HCT116 (cell line): ENCODE results near the gene EPHA2. TPM values are rescaled to one million over a fixed set of nuclear protein-coding genes. Genes with fewer than 3 reads are reported as not detected.
A peak's percentile ranks its signal among the peaks of the same experiment; 100 is the strongest.

ENCODE experiments used
- ATAC-seq: fragments of 200-7000 bp; cut with Tn5 transposase; 2 replicates; pipeline ENCODE4 v1.9.1; 2020; ENCODE audit warnings: mild to moderate bottlenecking, moderate library complexity
- BruUV-seq: library from RNA; stranded (reverse); fragments of 400-500 nt; replicated peaks from 2 replicates; lab custom pipeline; 2021; lab: Mats Ljungman, UMichigan
- CTCF ChIA-PET: fragments of 300-600 bp; sonication (Branson Sonifier 250); formaldehyde crosslinking; loops from one replicate; lab custom pipeline; 2021; ENCODE audit warnings: antibody characterized with exemption; lab: Charles Lee
- POLR2A ChIA-PET: fragments of 300-600, 350-600 bp; sonication (Branson Sonifier 250); formaldehyde crosslinking; loops from one replicate; lab custom pipeline; 2021; ENCODE audit warnings: antibody characterized with exemption; lab: Charles Lee
- RAD21 ChIA-PET, 2 experiments: fragments of 300-600 bp; sonication (Branson Sonifier 250); formaldehyde crosslinking; loops; one replicate each; lab custom pipeline; 2023; ENCODE audit warnings: low total read pairs in 2 of 2; ENCODE audit not compliant: uncharacterized antibody in 2 of 2, unreplicated experiment in 2 of 2, low non-redundant PET in 1 of 2; lab: Charles Lee
- DNase-seq: peaks from one replicate; pipeline ENCODE4 v3.0.0-alpha.2; 2010; ENCODE audit warnings: low read depth, low spot score
- H2AFZ ChIP-seq: fragments of 200-600 bp; shearing (Covaris generic), sonication (generic); 2 replicates; pipeline ENCODE4 v1.6.1; 2017; ENCODE audit warnings: low read depth, mixed run types, mixed read lengths, antibody characterized with exemption, low read length; ENCODE audit not compliant: poor library complexity, severe bottlenecking
- H3K27ac ChIP-seq: 2 replicates; pipeline ENCODE4 v1.5.1; 2012; ENCODE audit warnings: low read depth, low read length
- H3K27me3 ChIP-seq: fragments of 200-600 bp; sonication (generic); 2 replicates; pipeline ENCODE4 v1.6.1; 2016; ENCODE audit warnings: mixed run types, low read length, mixed read lengths; ENCODE audit not compliant: insufficient read depth
- H3K36me3 ChIP-seq, 2 experiments: fragments of 200-500 bp in 1 of 2; fragments of 200-600 bp in 1 of 2; sonication (Bioruptor generic) in 1 of 2; sonication (generic) in 1 of 2; 2 replicates each; pipeline versions ENCODE4 v1.5.1 to v1.6.1; 2014 to 2016; ENCODE audit warnings: low read length in 2 of 2, inconsistent platforms in 1 of 2, mixed read lengths in 1 of 2, mixed run types in 1 of 2; ENCODE audit not compliant: insufficient read depth in 2 of 2, control insufficient read depth in 1 of 2
- H3K4me1 ChIP-seq, 2 experiments: fragments of 200-600 bp in 1 of 2; sonication (generic) in 1 of 2; 2 replicates each; pipeline versions ENCODE4 v1.5.1 to v1.6.1; 2012 to 2017; ENCODE audit warnings: low read length in 2 of 2, inconsistent platforms in 1 of 2, mild to moderate bottlenecking in 1 of 2, mixed read lengths in 1 of 2, mixed run types in 1 of 2, moderate library complexity in 1 of 2; ENCODE audit not compliant: insufficient read depth in 2 of 2, control insufficient read depth in 1 of 2
- H3K4me2 ChIP-seq: fragments of 200-600 bp; sonication (generic); 2 replicates; pipeline ENCODE4 v1.6.1; 2017; ENCODE audit warnings: mixed run types, low read length, mixed read lengths
- H3K4me3 ChIP-seq, 2 experiments: fragments of 200-600 bp in 1 of 2; sonication (generic) in 1 of 2; replicated peaks in 1 of 2; 2 replicates each; pipeline ENCODE4 v1.5.1; 2011 to 2016; ENCODE audit warnings: low read length in 2 of 2, control low read depth in 1 of 2, low read depth in 1 of 2, mild to moderate bottlenecking in 1 of 2, mixed read lengths in 1 of 2, mixed run types in 1 of 2
- H3K79me2 ChIP-seq: fragments of 200-600 bp; sonication (generic); 2 replicates; pipeline ENCODE4 v1.6.1; 2017; ENCODE audit warnings: mild to moderate bottlenecking, mixed run types, low read length, moderate library complexity, mixed read lengths; ENCODE audit not compliant: insufficient read depth
- H3K9ac ChIP-seq: fragments of 200-600 bp; sonication (generic); 2 replicates; pipeline ENCODE4 v1.6.1; 2016; ENCODE audit warnings: low read length, mixed read lengths
- H3K9me2 ChIP-seq: fragments of 200-600 bp; sonication (generic), shearing (Covaris generic); 2 replicates; pipeline ENCODE4 v1.6.1; 2017; ENCODE audit warnings: mixed run types, mild to moderate bottlenecking, moderate library complexity; ENCODE audit not compliant: insufficient read depth
- H3K9me3 ChIP-seq, 2 experiments: fragments of 200-500 bp in 1 of 2; fragments of 200-600 bp in 1 of 2; sonication (Bioruptor generic) in 1 of 2; sonication (generic) in 1 of 2; 2 replicates each; pipeline ENCODE4 v1.6.1; 2014 to 2017; ENCODE audit warnings: low read length in 2 of 2, mixed read lengths in 2 of 2, inconsistent platforms in 1 of 2, low read depth in 1 of 2, mild to moderate bottlenecking in 1 of 2, mixed run types in 1 of 2, moderate library complexity in 1 of 2; ENCODE audit not compliant: control insufficient read depth in 1 of 2, insufficient read depth in 1 of 2
- H4K20me1 ChIP-seq: fragments of 200-600 bp; sonication (generic), shearing (Covaris generic); 2 replicates; pipeline ENCODE4 v1.6.1; 2017; ENCODE audit warnings: mixed run types, mild to moderate bottlenecking, moderate library complexity; ENCODE audit not compliant: insufficient read depth
- EZH2 ChIP-seq: fragments of 200-600 bp; sonication (generic); IDR thresholded peaks from 2 replicates; pipeline ENCODE4 v1.6.1; 2017; ENCODE audit warnings: antibody characterized with exemption, mixed run types
- POLR2A ChIP-seq: IDR thresholded peaks from 2 replicates; pipeline ENCODE4 v1.7.0; 2011; ENCODE audit warnings: borderline replicate concordance; ENCODE audit not compliant: insufficient read depth, insufficient read length; ENCODE audit errors: extremely low read depth
- SIN3A ChIP-seq: IDR thresholded peaks from 2 replicates; pipeline ENCODE4 v1.6.1; 2012; ENCODE audit warnings: low read depth
- SP1 ChIP-seq: IDR thresholded peaks from 2 replicates; pipeline ENCODE4 v1.6.1; 2012; ENCODE audit warnings: low read depth
- TCF7L2 ChIP-seq: IDR thresholded peaks from 2 replicates; pipeline ENCODE4 v1.7.0; 2011; ENCODE audit warnings: borderline replicate concordance, inconsistent platforms; ENCODE audit not compliant: insufficient read depth, insufficient read length; ENCODE audit errors: extremely low read depth
- YY1 ChIP-seq: IDR thresholded peaks from 2 replicates; pipeline ENCODE4 v1.6.1; 2011; ENCODE audit warnings: low read length, low read depth, moderate library complexity, mild to moderate bottlenecking; ENCODE audit not compliant: insufficient replicate concordance; ENCODE audit errors: extremely low read depth
- intact Hi-C: fragments of 100-400 bp; cut with micrococcal nuclease; formaldehyde crosslinking; loops from 2 replicates; pipeline ENCODE4 v1.10.0; 2022
- total RNA-seq: library from RNA; stranded (reverse); gene quantifications from one replicate; pipeline ENCODE4 v1.2.1, GENCODE V29; 2021; ENCODE audit not compliant: unreplicated experiment
- TF ChIP-seq, protein P1 (sequence below): IDR thresholded peaks from 2 replicates; pipeline ENCODE4 v1.6.1; 2012; ENCODE audit warnings: low read depth
- TF ChIP-seq, protein P2 (sequence below): IDR thresholded peaks from 2 replicates; pipeline ENCODE4 v1.6.1; 2012
- TF ChIP-seq, protein P3 (sequence below), 3 experiments: fragments of 200-600 bp in 1 of 3; sonication (generic) in 1 of 3; IDR thresholded peaks in 2 of 3; conservative IDR thresholded peaks in 1 of 3; 2 replicates each; pipeline ENCODE4 v1.5.1; 2012 to 2017; ENCODE audit warnings: low read depth in 2 of 3, low read length in 2 of 3, antibody characterized with exemption in 1 of 3, borderline replicate concordance in 1 of 3, control low read depth in 1 of 3, mild to moderate bottlenecking in 1 of 3, mixed read lengths in 1 of 3, mixed run types in 1 of 3, moderate library complexity in 1 of 3; ENCODE audit not compliant: insufficient read depth in 1 of 3

The EPHA2 gene
- total RNA-seq, 1 experiment from 2014 or later = 164 TPM

DNA sequence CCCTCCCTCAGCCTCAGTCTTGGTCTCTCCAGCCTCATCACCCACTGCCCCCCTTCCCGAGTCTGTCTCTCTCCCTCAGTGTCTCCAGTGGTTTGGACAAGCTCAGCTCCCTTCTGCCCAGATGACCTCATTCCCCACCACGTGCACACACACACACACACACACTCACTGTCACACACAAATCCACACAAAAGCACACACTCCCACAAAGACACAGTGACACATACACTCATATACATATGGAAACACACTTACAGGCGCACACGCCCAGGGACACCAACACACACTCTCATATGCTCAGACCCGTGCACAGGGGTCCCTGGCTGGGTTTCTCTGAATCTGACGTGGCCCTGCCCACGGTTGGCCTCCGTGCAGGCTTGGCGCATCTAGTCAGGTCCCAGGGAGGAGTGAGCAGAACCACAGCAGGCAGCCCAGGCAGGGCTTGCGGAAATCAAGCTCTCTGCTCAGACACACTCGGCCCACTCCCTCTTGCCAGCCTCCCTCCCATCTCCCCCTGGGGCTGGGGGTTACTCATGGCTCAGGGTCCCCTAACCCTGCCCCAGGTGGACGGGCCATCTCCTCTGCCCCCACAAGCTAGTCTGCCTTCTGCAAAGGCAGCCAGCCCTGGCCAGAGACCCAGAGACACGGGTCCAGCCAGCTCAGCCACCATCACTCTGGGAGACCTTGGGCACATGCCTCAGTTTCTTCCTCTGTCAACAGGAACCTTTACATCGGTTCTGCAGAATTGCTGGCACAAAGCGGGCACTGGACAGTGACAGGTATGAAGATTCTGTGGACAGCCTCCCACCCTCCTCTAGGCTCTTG lies 43.9 kb downstream of the EPHA2 start:
- DNase-seq = no peak
- Histone ChIP-seq H2AFZ (no peak overlapping the region), H3K36me3 (no peaks in the 10 kb centered on the region), H4K20me1 (no peaks in the 10 kb centered on the region), H3K27me3 (no peaks in the 10 kb centered on the region), H3K9ac (no peak overlapping the region), H3K79me2 (no peaks in the 10 kb centered on the region), H3K4me2 (no peak overlapping the region), H3K4me3 (no peak overlapping the region), H3K4me1 (no peaks in the 10 kb centered on the region), H3K9me3 (peaks cover 0 to 5% of the 10 kb centered on the region in 2 experiments; a peak in 1 of 4 replicates), H3K27ac (no peak overlapping the region), H3K9me2 (no peaks in the 10 kb centered on the region)
- CTCF ChIA-PET = interaction anchor here (1.3 kb wide), 1 partner anchor 34 kb away, joined by 3 read pairs; no protein-coding TSS in a partner anchor
- intact Hi-C loops = no loop called here
- RAD21 ChIA-PET = interaction anchor here in 1 of 2 experiments (0.6 kb wide), 1 partner anchor 43 kb away, joined by 4 read pairs; no protein-coding TSS in a partner anchor
- POLR2A ChIA-PET = no interaction called here
- ATAC-seq = peak; percentile 17; the same call in 1 of the 2 replicates
- no TSS peak for BruUV-seq
- no peak for TF ChIP-seq SP1
- TF ChIP-seq YY1 = no peak
- TF ChIP-seq POLR2A = no peak
- TF ChIP-seq TCF7L2 = no peak
- no peak for TF ChIP-seq SIN3A
- TF ChIP-seq EZH2 = no peak
- TF ChIP-seq, protein P1, sequence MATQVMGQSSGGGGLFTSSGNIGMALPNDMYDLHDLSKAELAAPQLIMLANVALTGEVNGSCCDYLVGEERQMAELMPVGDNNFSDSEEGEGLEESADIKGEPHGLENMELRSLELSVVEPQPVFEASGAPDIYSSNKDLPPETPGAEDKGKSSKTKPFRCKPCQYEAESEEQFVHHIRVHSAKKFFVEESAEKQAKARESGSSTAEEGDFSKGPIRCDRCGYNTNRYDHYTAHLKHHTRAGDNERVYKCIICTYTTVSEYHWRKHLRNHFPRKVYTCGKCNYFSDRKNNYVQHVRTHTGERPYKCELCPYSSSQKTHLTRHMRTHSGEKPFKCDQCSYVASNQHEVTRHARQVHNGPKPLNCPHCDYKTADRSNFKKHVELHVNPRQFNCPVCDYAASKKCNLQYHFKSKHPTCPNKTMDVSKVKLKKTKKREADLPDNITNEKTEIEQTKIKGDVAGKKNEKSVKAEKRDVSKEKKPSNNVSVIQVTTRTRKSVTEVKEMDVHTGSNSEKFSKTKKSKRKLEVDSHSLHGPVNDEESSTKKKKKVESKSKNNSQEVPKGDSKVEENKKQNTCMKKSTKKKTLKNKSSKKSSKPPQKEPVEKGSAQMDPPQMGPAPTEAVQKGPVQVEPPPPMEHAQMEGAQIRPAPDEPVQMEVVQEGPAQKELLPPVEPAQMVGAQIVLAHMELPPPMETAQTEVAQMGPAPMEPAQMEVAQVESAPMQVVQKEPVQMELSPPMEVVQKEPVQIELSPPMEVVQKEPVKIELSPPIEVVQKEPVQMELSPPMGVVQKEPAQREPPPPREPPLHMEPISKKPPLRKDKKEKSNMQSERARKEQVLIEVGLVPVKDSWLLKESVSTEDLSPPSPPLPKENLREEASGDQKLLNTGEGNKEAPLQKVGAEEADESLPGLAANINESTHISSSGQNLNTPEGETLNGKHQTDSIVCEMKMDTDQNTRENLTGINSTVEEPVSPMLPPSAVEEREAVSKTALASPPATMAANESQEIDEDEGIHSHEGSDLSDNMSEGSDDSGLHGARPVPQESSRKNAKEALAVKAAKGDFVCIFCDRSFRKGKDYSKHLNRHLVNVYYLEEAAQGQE = no peak
- TF ChIP-seq, protein P2, sequence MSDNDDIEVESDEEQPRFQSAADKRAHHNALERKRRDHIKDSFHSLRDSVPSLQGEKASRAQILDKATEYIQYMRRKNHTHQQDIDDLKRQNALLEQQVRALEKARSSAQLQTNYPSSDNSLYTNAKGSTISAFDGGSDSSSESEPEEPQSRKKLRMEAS = no peak
- TF ChIP-seq, protein P3, sequence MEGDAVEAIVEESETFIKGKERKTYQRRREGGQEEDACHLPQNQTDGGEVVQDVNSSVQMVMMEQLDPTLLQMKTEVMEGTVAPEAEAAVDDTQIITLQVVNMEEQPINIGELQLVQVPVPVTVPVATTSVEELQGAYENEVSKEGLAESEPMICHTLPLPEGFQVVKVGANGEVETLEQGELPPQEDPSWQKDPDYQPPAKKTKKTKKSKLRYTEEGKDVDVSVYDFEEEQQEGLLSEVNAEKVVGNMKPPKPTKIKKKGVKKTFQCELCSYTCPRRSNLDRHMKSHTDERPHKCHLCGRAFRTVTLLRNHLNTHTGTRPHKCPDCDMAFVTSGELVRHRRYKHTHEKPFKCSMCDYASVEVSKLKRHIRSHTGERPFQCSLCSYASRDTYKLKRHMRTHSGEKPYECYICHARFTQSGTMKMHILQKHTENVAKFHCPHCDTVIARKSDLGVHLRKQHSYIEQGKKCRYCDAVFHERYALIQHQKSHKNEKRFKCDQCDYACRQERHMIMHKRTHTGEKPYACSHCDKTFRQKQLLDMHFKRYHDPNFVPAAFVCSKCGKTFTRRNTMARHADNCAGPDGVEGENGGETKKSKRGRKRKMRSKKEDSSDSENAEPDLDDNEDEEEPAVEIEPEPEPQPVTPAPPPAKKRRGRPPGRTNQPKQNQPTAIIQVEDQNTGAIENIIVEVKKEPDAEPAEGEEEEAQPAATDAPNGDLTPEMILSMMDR (IDR thresholded peaks at IDR 0.05 in 2 of 3, conservative IDR thresholded peaks at IDR 0.05 in 1 of 3; ENCODE audit: borderline replicate concordance in 1 of 3, insufficient read depth in 1 of 3, low read depth in 2 of 3, low read length in 2 of 3) = no peak
